ENCODE measurements around the gene EVC2. TPM values are rescaled to one million over a fixed set of nuclear protein-coding genes. Genes with fewer than 3 reads are reported as not detected.
"Not testable (repeated sequence)": the region's sequence is repeated elsewhere in the genome, so short reads cannot be mapped to it uniquely, and the experiment has no call there.

Gene EVC2
- total RNA-seq, 3 donors from 2014 or later (not counting 1 experiment from before 2014, with no cell fraction given) = 0.20 to 2.6 (median 1.5) TPM

- TF ChIP-seq, protein P1, sequence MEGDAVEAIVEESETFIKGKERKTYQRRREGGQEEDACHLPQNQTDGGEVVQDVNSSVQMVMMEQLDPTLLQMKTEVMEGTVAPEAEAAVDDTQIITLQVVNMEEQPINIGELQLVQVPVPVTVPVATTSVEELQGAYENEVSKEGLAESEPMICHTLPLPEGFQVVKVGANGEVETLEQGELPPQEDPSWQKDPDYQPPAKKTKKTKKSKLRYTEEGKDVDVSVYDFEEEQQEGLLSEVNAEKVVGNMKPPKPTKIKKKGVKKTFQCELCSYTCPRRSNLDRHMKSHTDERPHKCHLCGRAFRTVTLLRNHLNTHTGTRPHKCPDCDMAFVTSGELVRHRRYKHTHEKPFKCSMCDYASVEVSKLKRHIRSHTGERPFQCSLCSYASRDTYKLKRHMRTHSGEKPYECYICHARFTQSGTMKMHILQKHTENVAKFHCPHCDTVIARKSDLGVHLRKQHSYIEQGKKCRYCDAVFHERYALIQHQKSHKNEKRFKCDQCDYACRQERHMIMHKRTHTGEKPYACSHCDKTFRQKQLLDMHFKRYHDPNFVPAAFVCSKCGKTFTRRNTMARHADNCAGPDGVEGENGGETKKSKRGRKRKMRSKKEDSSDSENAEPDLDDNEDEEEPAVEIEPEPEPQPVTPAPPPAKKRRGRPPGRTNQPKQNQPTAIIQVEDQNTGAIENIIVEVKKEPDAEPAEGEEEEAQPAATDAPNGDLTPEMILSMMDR (IDR thresholded peaks at IDR 0.05) = no peak
- no peak overlapping the region for H3K27ac ChIP-seq (ENCODE audit: low read length)
- Mint-ChIP-seq H3K9me3 (no peaks in the 10 kb centered on the region), H3K27ac (no peak overlapping the region), H3K4me1 (no peaks in the 10 kb centered on the region), H3K27me3 (ENCODE audit: low read depth in 2 of 2) (no peaks in the 10 kb centered on the region), H3K4me3 (no peak overlapping the region), H3K36me3 (no peaks in the 10 kb centered on the region)
- intact Hi-C loops (cut with micrococcal nuclease) = no loop called here
- no peaks in the 10 kb centered on the region for H3K9me3 ChIP-seq (ENCODE audit: control insufficient read depth, insufficient read depth, low read length)
- H3K36me3 ChIP-seq (ENCODE audit: control insufficient read depth, insufficient read depth, low read length) = no peaks in the 10 kb centered on the region
- DNase-seq = no peak
- ATAC-seq = no peak
- WGBS (ENCODE audit: insufficient coverage) = 87% methylated on average over 10 of the region's 10 CpGs
- H3K4me3 ChIP-seq (ENCODE audit: low read length) = no peak overlapping the region
- H3K27me3 ChIP-seq (ENCODE audit: control insufficient read depth, insufficient read depth, low read length) = no peaks in the 10 kb centered on the region
- H3K4me1 ChIP-seq (ENCODE audit: control insufficient read depth, insufficient read depth, low read length) = no peaks in the 10 kb centered on the region
These were observed 23.8 kb upstream of the EVC2 start for GRCh38 chr4:5732158-5732557.

DNA sequence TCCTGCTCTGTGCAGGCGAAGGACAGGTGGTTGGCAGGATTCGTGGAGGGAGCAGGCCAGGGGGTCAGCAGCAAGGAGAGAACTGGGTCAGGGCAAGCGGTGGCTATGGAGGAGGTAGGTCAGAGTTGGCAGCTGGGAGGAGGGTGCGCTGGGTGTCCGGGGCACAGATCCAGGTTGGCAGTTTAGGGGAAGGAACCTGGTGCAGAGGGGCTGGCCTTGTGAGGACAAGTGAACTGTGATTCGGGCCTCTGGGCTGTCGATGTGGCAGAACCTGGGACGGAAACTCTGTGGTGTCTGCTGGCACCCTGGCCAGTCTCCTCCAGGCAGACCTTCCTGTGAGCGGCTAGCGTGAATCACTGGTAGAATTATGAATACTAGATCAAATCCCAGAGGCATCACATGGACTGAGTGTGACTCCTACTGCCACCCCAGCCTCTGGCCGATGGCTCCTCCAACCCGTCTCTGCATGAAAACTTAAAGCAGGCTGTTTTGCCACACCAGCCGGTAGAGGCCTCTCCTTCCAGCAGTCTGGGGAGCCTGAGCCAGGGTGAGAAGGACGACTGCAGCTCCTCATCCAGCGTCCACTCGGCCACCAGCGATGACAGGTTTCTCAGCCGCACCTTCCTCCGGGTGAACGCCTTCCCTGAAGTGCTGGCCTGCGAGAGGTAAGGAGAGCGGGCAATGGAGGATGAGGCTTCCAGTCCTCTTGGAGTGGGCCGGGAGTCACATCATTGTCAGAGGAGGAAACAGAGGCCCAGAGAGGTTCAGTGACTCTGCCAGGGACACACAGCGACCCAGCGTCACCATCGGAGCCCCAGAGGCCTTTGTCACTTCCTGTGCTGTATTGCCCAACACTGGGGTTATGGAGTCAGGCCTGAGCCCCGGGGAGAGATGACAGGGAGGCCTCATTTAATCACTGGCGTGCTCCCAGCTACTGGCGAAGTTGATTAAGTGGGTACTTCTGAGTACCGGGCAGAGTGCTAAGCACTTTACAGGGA is 22.9 kb upstream of the EVC2 start:
- Mint-ChIP-seq H3K9me3 (no peaks in the 10 kb centered on the region), H3K27me3 (ENCODE audit: low read depth in 2 of 2) (no peaks in the 10 kb centered on the region), H3K27ac (no peak overlapping the region), H3K4me3 (no peak overlapping the region), H3K4me1 (no peaks in the 10 kb centered on the region), H3K36me3 (no peaks in the 10 kb centered on the region)
- DNase-seq (no peak), ATAC-seq (no peak)
- no peak overlapping the region for H3K27ac ChIP-seq (ENCODE audit: low read length)
- H3K4me1 ChIP-seq (ENCODE audit: control insufficient read depth, insufficient read depth, low read length) = no peaks in the 10 kb centered on the region
- no peak overlapping the region for H3K4me3 ChIP-seq (ENCODE audit: low read length)
- intact Hi-C loops (cut with micrococcal nuclease) = no loop called here
- H3K27me3 ChIP-seq (ENCODE audit: control insufficient read depth, insufficient read depth, low read length) = no peaks in the 10 kb centered on the region
- H3K36me3 ChIP-seq (ENCODE audit: control insufficient read depth, insufficient read depth, low read length) = no peaks in the 10 kb centered on the region
- TF ChIP-seq, protein P1 (IDR thresholded peaks at IDR 0.05) = no peak
- WGBS (ENCODE audit: insufficient coverage) = 88% methylated on average over 30 of the region's 30 CpGs
- H3K9me3 ChIP-seq (ENCODE audit: control insufficient read depth, insufficient read depth, low read length) = no peaks in the 10 kb centered on the region

- Mint-ChIP-seq H3K27me3 (ENCODE audit: low read depth in 2 of 2) (no peaks in the 10 kb centered on the region), H3K36me3 (no peaks in the 10 kb centered on the region), H3K4me1 (no peaks in the 10 kb centered on the region), H3K4me3 (no peak overlapping the region), H3K9me3 (no peaks in the 10 kb centered on the region), H3K27ac (no peak overlapping the region)
- 90% methylated on average over 10 of the region's 10 CpGs for WGBS (ENCODE audit: insufficient coverage)
- no peak for DNase-seq
- intact Hi-C loops (cut with micrococcal nuclease) = no loop called here
- Histone ChIP-seq H3K27ac (ENCODE audit: low read length) (no peak overlapping the region), H3K4me1 (ENCODE audit: control insufficient read depth, insufficient read depth, low read length) (no peaks in the 10 kb centered on the region), H3K27me3 (ENCODE audit: control insufficient read depth, insufficient read depth, low read length) (no peaks in the 10 kb centered on the region), H3K4me3 (ENCODE audit: low read length) (no peak overlapping the region), H3K36me3 (ENCODE audit: control insufficient read depth, insufficient read depth, low read length) (no peaks in the 10 kb centered on the region), H3K9me3 (ENCODE audit: control insufficient read depth, insufficient read depth, low read length) (no peaks in the 10 kb centered on the region)
- TF ChIP-seq, protein P1 (IDR thresholded peaks at IDR 0.05) = no peak
- ATAC-seq = no peak
These were observed 22.1 kb upstream of the EVC2 start for GRCh38 chr4:5730436-5730835.

DNA sequence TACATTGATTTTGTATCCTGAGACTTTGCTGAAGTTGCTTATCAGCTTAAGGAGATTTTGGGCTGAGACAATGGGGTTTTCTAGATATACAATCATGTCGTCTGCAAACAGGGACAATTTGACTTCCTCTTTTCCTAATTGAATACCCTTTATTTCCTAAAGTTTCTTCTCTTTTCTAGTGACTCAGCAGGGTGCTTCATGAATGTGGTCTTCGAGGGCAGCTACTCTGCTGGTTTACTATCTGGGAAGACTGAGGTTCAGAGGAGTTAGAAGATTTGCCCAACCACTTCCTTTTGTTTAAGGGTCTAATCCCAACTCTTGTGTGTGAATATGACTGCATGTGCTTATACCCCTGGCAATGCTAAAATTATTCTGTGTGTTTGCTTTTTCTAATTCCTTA is 20.1 kb upstream of the EVC2 start:
- H3K9me3 ChIP-seq (ENCODE audit: control insufficient read depth, insufficient read depth, low read length); H3K36me3 ChIP-seq (ENCODE audit: control insufficient read depth, insufficient read depth, low read length); H3K9me3 Mint-ChIP-seq; ATAC-seq; H3K4me1 ChIP-seq (ENCODE audit: control insufficient read depth, insufficient read depth, low read length); H3K27me3 Mint-ChIP-seq (ENCODE audit: low read depth in 2 of 2); H3K27ac ChIP-seq (ENCODE audit: low read length); H3K36me3 Mint-ChIP-seq; intact Hi-C loops (cut with micrococcal nuclease); H3K4me3 ChIP-seq (ENCODE audit: low read length); H3K27ac Mint-ChIP-seq; H3K4me3 Mint-ChIP-seq; H3K27me3 ChIP-seq (ENCODE audit: control insufficient read depth, insufficient read depth, low read length); H3K4me1 Mint-ChIP-seq; DNase-seq: not testable (repeated sequence)
- 14% methylated on average over 1 of the region's 2 CpGs for WGBS (ENCODE audit: insufficient coverage)
